Loucy (cell line): ENCODE measurements around the gene PROZ.

ENCODE experiments used
- CTCF ChIP-seq: fragments of 200-600 bp; sonication (generic); conservative IDR thresholded peaks from 2 replicates; pipeline ENCODE4 v1.5.1; 2014; ENCODE audit warnings: mild to moderate bottlenecking, antibody characterized with exemption, low read length
- EZH2phosphoT487 ChIP-seq: fragments of 200-600 bp; IDR thresholded peaks from 2 replicates; pipeline ENCODE4 v1.6.1; 2018; ENCODE audit warnings: antibody characterized with exemption, mild to moderate bottlenecking, moderate library complexity, borderline replicate concordance

GRCh38 chr13:113152984-113153809 lies 5.3 kb upstream of the PROZ start:
- TF ChIP-seq CTCF (no peak), EZH2phosphoT487 (no peak)
